GM23338 (cell line): ENCODE measurements around the gene DIPK2B. TPM values are rescaled to one million over a fixed set of nuclear protein-coding genes. Genes with fewer than 3 reads are reported as not detected.

Experiments used
- ATAC-seq: fragments of 200-7000 bp; cut with Tn5 transposase; 3 replicates; pipeline ENCODE4 v1.9.1; 2020
- DNase-seq: peaks from one replicate; pipeline ENCODE4 v3.0.0-alpha.2; 2015; ENCODE audit warnings: low spot score
- H2AFZ ChIP-seq: fragments of 200-600 bp; sonication (generic); 2 replicates; pipeline ENCODE4 v1.8.0; 2016; ENCODE audit warnings: antibody characterized with exemption, mild to moderate bottlenecking, moderate library complexity
- H3F3A ChIP-seq: fragments of 200-600 bp; sonication (generic); replicated peaks from 2 replicates; pipeline ENCODE4 v1.8.0; 2017; ENCODE audit warnings: antibody characterized with exemption, mixed run types, low read depth
- H3K27ac ChIP-seq: fragments of 200-600 bp; sonication (generic); 2 replicates; pipeline ENCODE4 v1.6.1; 2016; ENCODE audit warnings: low read depth
- H3K27me3 ChIP-seq: fragments of 200-600 bp; sonication (generic); 2 replicates; pipeline ENCODE4 v1.8.0; 2016; ENCODE audit warnings: mild to moderate bottlenecking, mixed run types, moderate library complexity; ENCODE audit not compliant: insufficient read depth
- H3K36me3 ChIP-seq: fragments of 200-600 bp; sonication (generic); 2 replicates; pipeline ENCODE4 v1.8.0; 2016; ENCODE audit warnings: mild to moderate bottlenecking; ENCODE audit not compliant: insufficient read depth
- H3K4me1 ChIP-seq: fragments of 200-600 bp; sonication (generic); 2 replicates; pipeline ENCODE4 v1.8.0; 2016; ENCODE audit warnings: mild to moderate bottlenecking, moderate library complexity; ENCODE audit not compliant: insufficient read depth
- H3K4me2 ChIP-seq: fragments of 200-600 bp; sonication (generic); 2 replicates; pipeline ENCODE4 v1.7.1; 2017; ENCODE audit warnings: mixed run types
- H3K4me3 ChIP-seq: fragments of 200-600 bp; sonication (generic); 2 replicates; pipeline ENCODE4 v1.6.1; 2016; ENCODE audit warnings: mixed run types
- H3K79me2 ChIP-seq: fragments of 200-600 bp; sonication (generic); replicated peaks from 2 replicates; pipeline ENCODE4 v1.8.0; 2017; ENCODE audit warnings: mild to moderate bottlenecking; ENCODE audit not compliant: insufficient read depth
- H3K9me2 ChIP-seq: fragments of 200-600 bp; sonication (generic); 2 replicates; pipeline ENCODE4 v1.8.0; 2017; ENCODE audit not compliant: insufficient read depth
- H4K20me1 ChIP-seq: fragments of 200-600 bp; sonication (generic); replicated peaks from 2 replicates; pipeline ENCODE4 v1.8.0; 2017; ENCODE audit warnings: mild to moderate bottlenecking; ENCODE audit not compliant: insufficient read depth
- H3K27ac Mint-ChIP-seq: 2 replicates; pipeline ENCODE4 v1.8.0; 2020; ENCODE audit warnings: inconsistent platforms, mild to moderate bottlenecking, moderate library complexity, mixed read lengths
- H3K27me3 Mint-ChIP-seq: 3 replicates; pipeline ENCODE4 v1.8.0; 2022; ENCODE audit warnings: low read depth, mild to moderate bottlenecking, moderate library complexity, mixed read lengths, inconsistent platforms; ENCODE audit not compliant: insufficient read depth, poor library complexity
- H3K36me3 Mint-ChIP-seq: 3 replicates; pipeline ENCODE4 v1.8.0; 2021; ENCODE audit warnings: low read depth, mild to moderate bottlenecking, inconsistent platforms, moderate library complexity, mixed read lengths
- H3K4me1 Mint-ChIP-seq: 3 replicates; pipeline ENCODE4 v1.8.0; 2020; ENCODE audit warnings: mild to moderate bottlenecking, inconsistent platforms, mixed read lengths
- H3K4me3 Mint-ChIP-seq: 3 replicates; pipeline ENCODE4 v1.8.0; 2021; ENCODE audit warnings: moderate library complexity, mild to moderate bottlenecking, inconsistent platforms, mixed read lengths
- H3K9me3 Mint-ChIP-seq: 3 replicates; pipeline ENCODE4 v1.8.0; 2020; ENCODE audit warnings: moderate library complexity, mild to moderate bottlenecking, inconsistent platforms, mixed read lengths
- CREB1 ChIP-seq: fragments of 250-450 bp; sonication (Bioruptor Pico); IDR thresholded peaks from 2 replicates; pipeline ENCODE4 v1.5.0; 2020; ENCODE audit warnings: low read depth, mild to moderate bottlenecking, moderate library complexity
- EZH2 ChIP-seq: fragments of 200-600 bp; sonication (generic); IDR thresholded peaks from one replicate; pipeline ENCODE4 v1.8.0; 2017; ENCODE audit warnings: antibody characterized with exemption, mild to moderate bottlenecking, low read depth; ENCODE audit not compliant: unreplicated experiment
- EZH2phosphoT487 ChIP-seq: fragments of 200-600 bp; sonication (generic); IDR thresholded peaks from one replicate; pipeline ENCODE4 v1.8.1; 2018; ENCODE audit warnings: antibody characterized with exemption; ENCODE audit not compliant: unreplicated experiment
- JUNB ChIP-seq: IDR thresholded peaks from one replicate; pipeline ENCODE4 v1.6.1; 2016; ENCODE audit warnings: antibody characterized with exemption; ENCODE audit not compliant: unreplicated experiment
- NANOG ChIP-seq: IDR thresholded peaks from 2 replicates; pipeline ENCODE4 v1.6.1; 2016; ENCODE audit warnings: antibody characterized with exemption, borderline replicate concordance
- ZNF114 ChIP-seq: fragments of 250-450 bp; sonication (Bioruptor Pico); IDR thresholded peaks from 2 replicates; pipeline ENCODE4 v1.5.0; 2020; ENCODE audit warnings: mild to moderate bottlenecking, moderate library complexity
- ZNF331 ChIP-seq: fragments of 250-450 bp; sonication (Bioruptor Pico); IDR thresholded peaks from 2 replicates; pipeline ENCODE4 v1.5.0; 2020; ENCODE audit warnings: low read depth, mild to moderate bottlenecking, moderate library complexity
- polyA plus RNA-seq: library from polyadenylated mRNA; unstranded; fragments of >200 nt; fragmentation: Nextera tagmentation; extraction: Ambion mirVana; gene quantifications from 2 replicates; pipeline ENCODE4 v1.2.1, GENCODE V29; 2016
- total RNA-seq: library from RNA; depleted of rRNA; stranded (reverse); fragments of >200 nt; shearing (Covaris generic); gene quantifications from 2 replicates; pipeline ENCODE4 v1.2.3, GENCODE V29; 2014
- TF ChIP-seq, protein P1 (sequence below): fragments of 250-450 bp; sonication (Bioruptor Pico); IDR thresholded peaks from 2 replicates; pipeline ENCODE4 v1.5.0; 2020; ENCODE audit warnings: mild to moderate bottlenecking, moderate library complexity
- TF ChIP-seq, protein P2 (sequence below): IDR thresholded peaks from 2 replicates; pipeline ENCODE4 v1.6.1; 2016; ENCODE audit warnings: antibody characterized with exemption

Gene DIPK2B
- total and polyA plus RNA-seq, 2 experiments from 2014 or later = not detected

DNA sequence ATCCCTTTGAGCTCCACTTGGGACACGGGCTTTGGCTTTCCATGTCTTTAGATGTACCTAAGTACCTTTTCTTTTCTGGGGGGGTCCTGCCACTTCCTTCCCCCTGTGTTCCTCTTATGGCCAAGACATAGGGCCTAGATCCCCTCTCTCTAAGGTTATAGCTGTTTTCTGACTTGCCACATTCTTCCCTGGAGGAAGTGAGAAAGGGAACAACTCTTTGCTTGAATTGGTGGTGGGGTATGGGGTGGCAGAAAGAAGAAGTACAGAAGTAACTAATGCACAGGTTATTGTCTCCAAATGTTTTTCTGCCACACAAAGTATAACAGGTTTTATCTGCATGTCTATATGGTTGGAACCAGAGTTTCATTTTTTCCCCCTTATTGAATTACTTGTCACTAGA, 29.7 kb upstream of the DIPK2B start (continued):
- TF ChIP-seq, protein P1, sequence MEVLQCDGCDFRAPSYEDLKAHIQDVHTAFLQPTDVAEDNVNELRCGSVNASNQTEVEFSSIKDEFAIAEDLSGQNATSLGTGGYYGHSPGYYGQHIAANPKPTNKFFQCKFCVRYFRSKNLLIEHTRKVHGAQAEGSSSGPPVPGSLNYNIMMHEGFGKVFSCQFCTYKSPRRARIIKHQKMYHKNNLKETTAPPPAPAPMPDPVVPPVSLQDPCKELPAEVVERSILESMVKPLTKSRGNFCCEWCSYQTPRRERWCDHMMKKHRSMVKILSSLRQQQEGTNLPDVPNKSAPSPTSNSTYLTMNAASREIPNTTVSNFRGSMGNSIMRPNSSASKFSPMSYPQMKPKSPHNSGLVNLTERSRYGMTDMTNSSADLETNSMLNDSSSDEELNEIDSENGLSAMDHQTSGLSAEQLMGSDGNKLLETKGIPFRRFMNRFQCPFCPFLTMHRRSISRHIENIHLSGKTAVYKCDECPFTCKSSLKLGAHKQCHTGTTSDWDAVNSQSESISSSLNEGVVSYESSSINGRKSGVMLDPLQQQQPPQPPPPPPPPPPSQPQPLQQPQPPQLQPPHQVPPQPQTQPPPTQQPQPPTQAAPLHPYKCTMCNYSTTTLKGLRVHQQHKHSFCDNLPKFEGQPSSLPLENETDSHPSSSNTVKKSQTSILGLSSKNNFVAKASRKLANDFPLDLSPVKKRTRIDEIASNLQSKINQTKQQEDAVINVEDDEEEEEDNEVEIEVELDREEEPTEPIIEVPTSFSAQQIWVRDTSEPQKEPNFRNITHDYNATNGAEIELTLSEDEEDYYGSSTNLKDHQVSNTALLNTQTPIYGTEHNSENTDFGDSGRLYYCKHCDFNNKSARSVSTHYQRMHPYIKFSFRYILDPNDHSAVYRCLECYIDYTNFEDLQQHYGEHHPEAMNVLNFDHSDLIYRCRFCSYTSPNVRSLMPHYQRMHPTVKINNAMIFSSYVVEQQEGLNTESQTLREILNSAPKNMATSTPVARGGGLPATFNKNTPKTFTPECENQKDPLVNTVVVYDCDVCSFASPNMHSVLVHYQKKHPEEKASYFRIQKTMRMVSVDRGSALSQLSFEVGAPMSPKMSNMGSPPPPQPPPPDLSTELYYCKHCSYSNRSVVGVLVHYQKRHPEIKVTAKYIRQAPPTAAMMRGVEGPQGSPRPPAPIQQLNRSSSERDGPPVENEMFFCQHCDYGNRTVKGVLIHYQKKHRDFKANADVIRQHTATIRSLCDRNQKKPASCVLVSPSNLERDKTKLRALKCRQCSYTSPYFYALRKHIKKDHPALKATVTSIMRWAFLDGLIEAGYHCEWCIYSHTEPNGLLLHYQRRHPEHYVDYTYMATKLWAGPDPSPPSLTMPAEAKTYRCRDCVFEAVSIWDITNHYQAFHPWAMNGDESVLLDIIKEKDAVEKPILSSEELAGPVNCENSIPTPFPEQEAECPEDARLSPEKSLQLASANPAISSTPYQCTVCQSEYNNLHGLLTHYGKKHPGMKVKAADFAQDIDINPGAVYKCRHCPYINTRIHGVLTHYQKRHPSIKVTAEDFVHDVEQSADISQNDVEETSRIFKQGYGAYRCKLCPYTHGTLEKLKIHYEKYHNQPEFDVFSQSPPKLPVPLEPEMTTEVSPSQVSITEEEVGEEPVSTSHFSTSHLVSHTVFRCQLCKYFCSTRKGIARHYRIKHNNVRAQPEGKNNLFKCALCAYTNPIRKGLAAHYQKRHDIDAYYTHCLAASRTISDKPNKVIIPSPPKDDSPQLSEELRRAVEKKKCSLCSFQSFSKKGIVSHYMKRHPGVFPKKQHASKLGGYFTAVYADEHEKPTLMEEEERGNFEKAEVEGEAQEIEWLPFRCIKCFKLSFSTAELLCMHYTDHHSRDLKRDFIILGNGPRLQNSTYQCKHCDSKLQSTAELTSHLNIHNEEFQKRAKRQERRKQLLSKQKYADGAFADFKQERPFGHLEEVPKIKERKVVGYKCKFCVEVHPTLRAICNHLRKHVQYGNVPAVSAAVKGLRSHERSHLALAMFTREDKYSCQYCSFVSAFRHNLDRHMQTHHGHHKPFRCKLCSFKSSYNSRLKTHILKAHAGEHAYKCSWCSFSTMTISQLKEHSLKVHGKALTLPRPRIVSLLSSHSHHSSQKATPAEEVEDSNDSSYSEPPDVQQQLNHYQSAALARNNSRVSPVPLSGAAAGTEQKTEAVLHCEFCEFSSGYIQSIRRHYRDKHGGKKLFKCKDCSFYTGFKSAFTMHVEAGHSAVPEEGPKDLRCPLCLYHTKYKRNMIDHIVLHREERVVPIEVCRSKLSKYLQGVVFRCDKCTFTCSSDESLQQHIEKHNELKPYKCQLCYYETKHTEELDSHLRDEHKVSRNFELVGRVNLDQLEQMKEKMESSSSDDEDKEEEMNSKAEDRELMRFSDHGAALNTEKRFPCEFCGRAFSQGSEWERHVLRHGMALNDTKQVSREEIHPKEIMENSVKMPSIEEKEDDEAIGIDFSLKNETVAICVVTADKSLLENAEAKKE (CRISPR knock-in tag) = no peak
- no peak for TF ChIP-seq NANOG
- TF ChIP-seq, protein P2, sequence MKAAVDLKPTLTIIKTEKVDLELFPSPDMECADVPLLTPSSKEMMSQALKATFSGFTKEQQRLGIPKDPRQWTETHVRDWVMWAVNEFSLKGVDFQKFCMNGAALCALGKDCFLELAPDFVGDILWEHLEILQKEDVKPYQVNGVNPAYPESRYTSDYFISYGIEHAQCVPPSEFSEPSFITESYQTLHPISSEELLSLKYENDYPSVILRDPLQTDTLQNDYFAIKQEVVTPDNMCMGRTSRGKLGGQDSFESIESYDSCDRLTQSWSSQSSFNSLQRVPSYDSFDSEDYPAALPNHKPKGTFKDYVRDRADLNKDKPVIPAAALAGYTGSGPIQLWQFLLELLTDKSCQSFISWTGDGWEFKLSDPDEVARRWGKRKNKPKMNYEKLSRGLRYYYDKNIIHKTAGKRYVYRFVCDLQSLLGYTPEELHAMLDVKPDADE = no peak
- TF ChIP-seq CREB1 (CRISPR knock-in tag) = no peak
- no peak for TF ChIP-seq ZNF114
- no peak for TF ChIP-seq EZH2phosphoT487
- TF ChIP-seq ZNF331 = no peak
- no peak for TF ChIP-seq JUNB
- TF ChIP-seq EZH2 = no peak

DNA sequence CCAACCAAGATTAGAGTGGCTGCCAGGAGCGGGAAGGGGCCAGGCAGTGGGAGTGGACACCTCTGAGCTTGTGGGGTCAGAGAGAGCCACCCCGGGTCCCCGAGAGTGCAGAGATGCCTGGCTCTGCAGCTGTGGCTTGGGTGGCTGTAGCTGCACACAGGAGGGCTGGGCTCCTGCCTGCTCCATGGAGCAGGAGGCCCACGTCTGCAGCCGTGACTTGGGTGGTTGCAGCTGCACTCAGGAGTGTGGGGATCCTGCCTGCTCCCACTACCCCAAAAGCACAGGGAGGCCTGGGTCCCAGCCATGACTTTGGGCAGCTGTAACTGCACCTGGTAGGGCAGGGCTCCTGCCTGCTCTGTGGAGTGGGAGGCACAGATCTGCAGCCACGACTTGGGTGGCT, 28.7 kb upstream of the DIPK2B start:
- no peak overlapping the region for H3K27ac ChIP-seq
- H3K4me2 ChIP-seq = no peak overlapping the region
- ATAC-seq (no peak), DNase-seq (no peak)
- H2AFZ ChIP-seq = no peak overlapping the region
- no peaks in the 10 kb centered on the region for H3F3A ChIP-seq
- H3K4me3 ChIP-seq = no peak overlapping the region
- Mint-ChIP-seq H3K4me3 (no peak overlapping the region), H3K36me3 (no peaks in the 10 kb centered on the region), H3K9me3 (no peaks in the 10 kb centered on the region), H3K4me1 (no peaks in the 10 kb centered on the region), H3K27me3 (peaks cover 2% of the 10 kb centered on the region), H3K27ac (no peak overlapping the region)
- no peaks in the 10 kb centered on the region for H3K4me1 ChIP-seq
- H3K27me3 ChIP-seq = no peaks in the 10 kb centered on the region
- no peaks in the 10 kb centered on the region for H3K79me2 ChIP-seq
- H3K36me3 ChIP-seq = no peaks in the 10 kb centered on the region
- no peaks in the 10 kb centered on the region for H3K9me2 ChIP-seq
- no peaks in the 10 kb centered on the region for H4K20me1 ChIP-seq
- TF ChIP-seq, protein P1 (CRISPR knock-in tag) = no peak
